Endothelial cell of umbilical vein (primary cell): ENCODE measurements around the gene HPCAL4. TPM values are rescaled to one million over a fixed set of nuclear protein-coding genes. Genes with fewer than 3 reads are reported as not detected.

ENCODE experiments used
- BruUV-seq: library from RNA; stranded (reverse); fragments of 400-500 nt; replicated peaks from 2 replicates; lab custom pipeline; 2021; lab: Mats Ljungman, UMichigan
- CTCF ChIA-PET: fragments of 300-600, 350-600 bp; sonication (Branson Sonifier 250); formaldehyde crosslinking; loops from one replicate; lab custom pipeline; 2021; ENCODE audit warnings: antibody characterized with exemption, inconsistent platforms; lab: Charles Lee
- POLR2A ChIA-PET: fragments of 300-600, 350-600 bp; sonication (Branson Sonifier 250); formaldehyde crosslinking; loops from one replicate; lab custom pipeline; 2021; ENCODE audit warnings: antibody characterized with exemption, inconsistent platforms; lab: Charles Lee
- DNase-seq: peaks from one replicate; pipeline ENCODE4 v3.0.0-alpha.2; 2011; ENCODE audit warnings: low read depth, low spot score
- FAIRE-seq: peaks from 2 replicates; lab custom pipeline; 2011; peaks lifted over from hg19 to GRCh38; lab: Jason Lieb, UNC
- H2AFZ ChIP-seq: 2 replicates; pipeline ENCODE4 v1.6.0; 2012; ENCODE audit warnings: low read depth, low read length, control low read depth, inconsistent platforms
- H3K27ac ChIP-seq: 2 replicates; pipeline ENCODE4 v1.5.1; 2011; ENCODE audit warnings: low read depth, mild to moderate bottlenecking, control low read depth, low read length, moderate library complexity; ENCODE audit not compliant: insufficient read depth
- H3K27me3 ChIP-seq, 2 experiments: 2 replicates each; pipeline versions ENCODE4 v1.6.0 to v1.6.1; 2011; ENCODE audit warnings: low read length in 2 of 2, mixed read lengths in 1 of 2; ENCODE audit not compliant: control insufficient read depth in 2 of 2, insufficient read depth in 2 of 2
- H3K36me3 ChIP-seq, 2 experiments: 2 replicates in 1 of 2; 3 replicates in 1 of 2; pipeline ENCODE4 v1.5.1; 2011; ENCODE audit warnings: low read length in 2 of 2, mild to moderate bottlenecking in 1 of 2, moderate library complexity in 1 of 2; ENCODE audit not compliant: control insufficient read depth in 2 of 2, insufficient read depth in 2 of 2; ENCODE audit errors: extremely low read depth in 1 of 2
- H3K4me1 ChIP-seq: 3 replicates; pipeline ENCODE4 v1.5.1; 2011; ENCODE audit warnings: mild to moderate bottlenecking, low read length; ENCODE audit not compliant: control insufficient read depth, insufficient read depth; ENCODE audit errors: extremely low read depth
- H3K4me2 ChIP-seq: 2 replicates; pipeline ENCODE4 v1.6.1; 2011; ENCODE audit warnings: low read length, control low read depth, mixed read lengths; ENCODE audit not compliant: insufficient read depth
- H3K4me3 ChIP-seq, 3 experiments: fragments of 200-600 bp in 1 of 3; sonication (generic), shearing (Covaris generic) in 1 of 3; replicated peaks in 1 of 3; 2 replicates each; pipeline ENCODE4 v1.5.1; 2011 to 2016; ENCODE audit warnings: control low read depth in 3 of 3, low read length in 3 of 3, mild to moderate bottlenecking in 2 of 3, inconsistent platforms in 1 of 3, low read depth in 1 of 3, moderate library complexity in 1 of 3; ENCODE audit not compliant: insufficient read depth in 1 of 3
- H3K79me2 ChIP-seq: 2 replicates; pipeline ENCODE4 v1.6.0; 2012; ENCODE audit warnings: low read length, inconsistent platforms; ENCODE audit not compliant: control insufficient read depth, insufficient read depth
- H3K9ac ChIP-seq: replicated peaks from 2 replicates; pipeline ENCODE3; 2011; ENCODE audit warnings: low read length, control low read depth; ENCODE audit not compliant: insufficient read depth; ENCODE audit errors: extremely low read depth
- H3K9me1 ChIP-seq: replicated peaks from 3 replicates; pipeline ENCODE4 v1.6.0; 2011; ENCODE audit warnings: mild to moderate bottlenecking, low read length; ENCODE audit not compliant: control insufficient read depth, insufficient read depth; ENCODE audit errors: extremely low read depth
- H3K9me3 ChIP-seq: replicated peaks from 2 replicates; pipeline ENCODE4 v1.5.1; 2012; ENCODE audit warnings: low read length, inconsistent platforms; ENCODE audit not compliant: control insufficient read depth, insufficient read depth
- H4K20me1 ChIP-seq: replicated peaks from 2 replicates; pipeline ENCODE3; 2011; ENCODE audit warnings: mild to moderate bottlenecking, low read length; ENCODE audit not compliant: control insufficient read depth, insufficient read depth; ENCODE audit errors: extremely low read depth
- CTCF ChIP-seq, 2 donors: IDR thresholded peaks; 1 replicate in 1 of 2; 2 replicates in 1 of 2; pipeline ENCODE4 v1.5.1; 2011; ENCODE audit warnings: low read length in 2 of 2, mild to moderate bottlenecking in 2 of 2, moderate library complexity in 2 of 2, control low read depth in 1 of 2, inconsistent platforms in 1 of 2, low read depth in 1 of 2; ENCODE audit not compliant: insufficient read depth in 1 of 2; ENCODE audit errors: extremely low read depth in 1 of 2
- EZH2 ChIP-seq: IDR thresholded peaks from 2 replicates; pipeline ENCODE4 v1.6.1; 2012; ENCODE audit warnings: borderline replicate concordance, low read depth, mild to moderate bottlenecking, moderate library complexity, low read length, inconsistent platforms; ENCODE audit not compliant: severe bottlenecking
- FOS ChIP-seq: IDR thresholded peaks from 2 replicates; pipeline ENCODE4 v1.6.1; 2011; ENCODE audit warnings: mild to moderate bottlenecking, low read length, moderate library complexity, borderline replicate concordance; ENCODE audit not compliant: insufficient read depth
- GATA2 ChIP-seq: IDR thresholded peaks from 2 replicates; pipeline ENCODE4 v1.7.0; 2011; ENCODE audit warnings: low read depth, mild to moderate bottlenecking, moderate library complexity, mixed read lengths, low read length; ENCODE audit not compliant: insufficient read length, insufficient read depth
- JUN ChIP-seq: IDR thresholded peaks from 2 replicates; pipeline ENCODE4 v1.6.1; 2011; ENCODE audit warnings: borderline replicate concordance, low read depth; ENCODE audit not compliant: insufficient read length, insufficient read depth
- MAX ChIP-seq: IDR thresholded peaks from 2 replicates; pipeline ENCODE4 v1.6.1; 2011; ENCODE audit not compliant: insufficient read depth, insufficient read length
- MYC ChIP-seq: IDR thresholded peaks from one replicate; pipeline ENCODE4 v1.6.1; 2011; ENCODE audit warnings: mild to moderate bottlenecking, low read depth, low read length
- POLR2A ChIP-seq: IDR thresholded peaks from 2 replicates; pipeline ENCODE4 v1.6.1; 2012; ENCODE audit warnings: low read depth, mild to moderate bottlenecking, control low read depth, low read length
- POLR2AphosphoS5 ChIP-seq: IDR thresholded peaks from 2 replicates; pipeline ENCODE4 v1.6.1; 2012; ENCODE audit warnings: low read depth, mild to moderate bottlenecking, control low read depth, low read length, moderate library complexity; ENCODE audit not compliant: insufficient read depth
- dilution Hi-C: fragments of 300-500 bp; cut with MboI; formaldehyde crosslinking; loops from one replicate; pipeline ENCODE4 v1.15.0; 2019; ENCODE audit warnings: low sequenced_read_pairs; ENCODE audit not compliant: extremely low pct_ligation_motif_present
- intact Hi-C: fragments of 100-400 bp; cut with micrococcal nuclease; formaldehyde crosslinking; loops from one replicate; pipeline ENCODE4 v1.10.0; 2022
- polyA plus RNA-seq, 4 experiments: library from polyadenylated mRNA; depleted of rRNA in 3 of 4; stranded (reverse) in 3 of 4; unstranded in 1 of 4; fragments of >200 nt; gene quantifications; 2 replicates each; pipeline versions ENCODE4 v1.2.1 to v1.2.3, GENCODE V29; 2011 to 2012; ENCODE audit warnings: missing spikeins in 1 of 4
- total RNA-seq: library from RNA; stranded (reverse); gene quantifications from 2 replicates; pipeline ENCODE4 v1.2.3, GENCODE V29; 2021

HPCAL4 gene
- total and polyA plus RNA-seq, 2 donors (not counting 3 experiments of a cell fraction or from before 2014, with no cell fraction given) = not detected

GRCh38 chr1:39735731-39736130, 44.5 kb upstream of the HPCAL4 start:
- Histone ChIP-seq H3K27ac (no peak overlapping the region), H3K27me3 (peaks cover 22 to 26% of the 10 kb centered on the region in 2 experiments), H3K36me3 (no peaks in the 10 kb centered on the region), H3K9me3 (no peaks in the 10 kb centered on the region), H4K20me1 (no peaks in the 10 kb centered on the region), H3K79me2 (peaks cover 5% of the 10 kb centered on the region), H3K9me1 (no peaks in the 10 kb centered on the region), H2AFZ (no peak overlapping the region), H3K9ac (no peak overlapping the region), H3K4me3 (no peak overlapping the region), H3K4me1 (peaks cover 8% of the 10 kb centered on the region), H3K4me2 (no peak overlapping the region)
- dilution Hi-C loops = no loop called here
- BruUV-seq = no TSS peak
- POLR2A ChIA-PET = no interaction called here
- FAIRE-seq (no peak), DNase-seq (no peak)
- CTCF ChIA-PET = interaction anchor here (1.8 kb wide), 1 partner anchor 9 kb away, joined by 3 read pairs; no protein-coding TSS in a partner anchor
- TF ChIP-seq FOS (no peak), MYC (no peak), GATA2 (no peak), POLR2AphosphoS5 (no peak), CTCF (IDR thresholded peaks at IDR 0.05; ENCODE audit: extremely low read depth in 1 of 2, insufficient read depth in 1 of 2, low read depth in 1 of 2, low read length in 2 of 2) (no peak), MAX (no peak), EZH2 (no peak), POLR2A (no peak), JUN (no peak)
- intact Hi-C loops = no loop called here
